Fibroblast of lung (primary cell): ENCODE data around the gene ZNF219. TPM values are rescaled to one million over a fixed set of nuclear protein-coding genes. Genes with fewer than 3 reads are reported as not detected.

Experiments used
- DNase-seq, 2 donors: peaks; one replicate each; pipeline versions ENCODE4 v3.0.0 to v3.0.0-alpha.2; 2010; ENCODE audit warnings: low read depth in 2 of 2
- H2AFZ ChIP-seq: 2 replicates; pipeline ENCODE4 v1.5.1; 2012; ENCODE audit warnings: low read length, control low read depth, inconsistent platforms
- H3K27ac ChIP-seq: 2 replicates; pipeline ENCODE4 v1.5.1; 2011; ENCODE audit warnings: low read length, control low read depth; ENCODE audit not compliant: insufficient read depth
- H3K27me3 ChIP-seq: 2 replicates; pipeline ENCODE4 v1.5.1; 2011; ENCODE audit warnings: mild to moderate bottlenecking, low read length; ENCODE audit not compliant: control insufficient read depth, insufficient read depth
- H3K36me3 ChIP-seq: 2 replicates; pipeline ENCODE4 v1.5.1; 2011; ENCODE audit warnings: low read length; ENCODE audit not compliant: control insufficient read depth, insufficient read depth
- H3K4me1 ChIP-seq: 2 replicates; pipeline ENCODE4 v1.5.1; 2011; ENCODE audit warnings: low read length; ENCODE audit not compliant: control insufficient read depth, insufficient read depth; ENCODE audit errors: extremely low read depth
- H3K4me2 ChIP-seq: 2 replicates; pipeline ENCODE4 v1.5.1; 2011; ENCODE audit warnings: low read length, control low read depth; ENCODE audit not compliant: insufficient read depth; ENCODE audit errors: extremely low read depth
- H3K4me3 ChIP-seq, 4 experiments: fragments of 200-600 bp in 1 of 4; sonication (generic) in 1 of 4; replicated peaks in 1 of 4; 2 replicates each; pipeline ENCODE4 v1.5.1; 2011 to 2016; ENCODE audit warnings: low read length in 4 of 4, low read depth in 3 of 4, mild to moderate bottlenecking in 3 of 4, control low read depth in 2 of 4, inconsistent platforms in 1 of 4, mixed read lengths in 1 of 4; ENCODE audit not compliant: insufficient read depth in 1 of 4; ENCODE audit errors: control extremely low read depth in 1 of 4
- H3K79me2 ChIP-seq: 2 replicates; pipeline ENCODE4 v1.5.1; 2012; ENCODE audit warnings: mild to moderate bottlenecking, low read length, inconsistent platforms; ENCODE audit not compliant: control insufficient read depth, insufficient read depth
- H3K9ac ChIP-seq: 2 replicates; pipeline ENCODE4 v1.5.1; 2011; ENCODE audit warnings: mild to moderate bottlenecking, low read length, control low read depth; ENCODE audit not compliant: insufficient read depth
- H3K9me3 ChIP-seq: 2 replicates; pipeline ENCODE4 v1.5.1; 2012; ENCODE audit warnings: low read depth, low read length; ENCODE audit not compliant: control insufficient read depth, insufficient read depth
- H4K20me1 ChIP-seq: 2 replicates; pipeline ENCODE4 v1.5.1; 2011; ENCODE audit warnings: low read length; ENCODE audit not compliant: control insufficient read depth, insufficient read depth; ENCODE audit errors: extremely low read depth
- CTCF ChIP-seq, 2 donors: IDR thresholded peaks in 1 of 2; conservative IDR thresholded peaks in 1 of 2; 1 replicate in 1 of 2; 2 replicates in 1 of 2; pipeline ENCODE4 v1.5.1; 2011 to 2012; ENCODE audit warnings: low read length in 2 of 2, control low read depth in 1 of 2, inconsistent platforms in 1 of 2, low read depth in 1 of 2, mild to moderate bottlenecking in 1 of 2
- EZH2 ChIP-seq: IDR thresholded peaks from 2 replicates; pipeline ENCODE4 v1.5.1; 2012; ENCODE audit warnings: low read length, control low read depth, mild to moderate bottlenecking; ENCODE audit errors: missing control alignments
- polyA plus RNA-seq, 2 donors: library from polyadenylated mRNA; depleted of rRNA in 1 of 2; stranded (reverse) in 1 of 2; unstranded in 1 of 2; fragments of >200 nt; gene quantifications; 2 replicates each; pipeline ENCODE4 v1.2.1, GENCODE V29; 2011 to 2012; ENCODE audit warnings: missing spikeins in 1 of 2
- total RNA-seq: library from RNA; depleted of rRNA; stranded (reverse); fragments of >200 nt; gene quantifications from 2 replicates; pipeline ENCODE4 v1.2.1, GENCODE V29; 2014

ZNF219 gene
- total and polyA plus RNA-seq, 2 donors (not counting 1 experiment from before 2014, with no cell fraction given): 2.2 to 4.6 TPM

GRCh38 chr14:21078287-21078686 is 20.2 kb downstream of the ZNF219 start:
- TF ChIP-seq CTCF (conservative IDR thresholded peaks at IDR 0.05 in 1 of 2, IDR thresholded peaks at IDR 0.05 in 1 of 2; ENCODE audit: low read depth in 1 of 2, low read length in 2 of 2) (no peak), EZH2 (no peak)
- no peak for DNase-seq
- no peaks in the 10 kb centered on the region for H3K27me3 ChIP-seq
- H3K9me3 ChIP-seq: no peaks in the 10 kb centered on the region
- H3K9ac ChIP-seq: no peak overlapping the region
- H3K4me2 ChIP-seq: no peak overlapping the region
- no peak overlapping the region for H3K4me3 ChIP-seq
- peaks cover 40% of the 10 kb centered on the region for H3K36me3 ChIP-seq
- no peak overlapping the region for H2AFZ ChIP-seq
- no peaks in the 10 kb centered on the region for H3K4me1 ChIP-seq
- H3K27ac ChIP-seq: no peak overlapping the region
- no peaks in the 10 kb centered on the region for H4K20me1 ChIP-seq
- peaks cover 2% of the 10 kb centered on the region for H3K79me2 ChIP-seq

GRCh38 chr14:21077672-21078071 is 20.8 kb downstream of the ZNF219 start:
- Histone ChIP-seq H3K79me2 (peaks cover 2% of the 10 kb centered on the region), H3K27me3 (no peaks in the 10 kb centered on the region), H3K4me2 (no peak overlapping the region), H4K20me1 (no peaks in the 10 kb centered on the region), H3K27ac (no peak overlapping the region), H3K9me3 (no peaks in the 10 kb centered on the region), H3K9ac (no peak overlapping the region), H2AFZ (no peak overlapping the region), H3K4me1 (peaks cover under 1% of the 10 kb centered on the region), H3K36me3 (peaks cover 40% of the 10 kb centered on the region), H3K4me3 (no peak overlapping the region)
- no peak for TF ChIP-seq CTCF (conservative IDR thresholded peaks at IDR 0.05 in 1 of 2, IDR thresholded peaks at IDR 0.05 in 1 of 2; ENCODE audit: low read depth in 1 of 2, low read length in 2 of 2)
- TF ChIP-seq EZH2: no peak
- no peak for DNase-seq

GRCh38 chr14:21075719-21076437 is 22.6 kb downstream of the ZNF219 start:
- no peak overlapping the region for H3K27ac ChIP-seq
- no peak overlapping the region for H3K4me2 ChIP-seq
- peaks cover 2% of the 10 kb centered on the region for H3K79me2 ChIP-seq
- no peak overlapping the region for H2AFZ ChIP-seq
- H3K9ac ChIP-seq: no peak overlapping the region
- no peaks in the 10 kb centered on the region for H3K9me3 ChIP-seq
- H3K27me3 ChIP-seq: no peaks in the 10 kb centered on the region
- H3K4me1 ChIP-seq: peaks cover 9% of the 10 kb centered on the region
- no peaks in the 10 kb centered on the region for H4K20me1 ChIP-seq
- no peak for DNase-seq
- H3K36me3 ChIP-seq: peaks cover 31% of the 10 kb centered on the region
- TF ChIP-seq CTCF (conservative IDR thresholded peaks at IDR 0.05 in 1 of 2, IDR thresholded peaks at IDR 0.05 in 1 of 2; ENCODE audit: low read depth in 1 of 2, low read length in 2 of 2) (no peak), EZH2 (no peak)
- no peak overlapping the region for H3K4me3 ChIP-seq
